GM23338 (cell line): ENCODE measurements around the gene DIS3L. TPM values are rescaled to one million over a fixed set of nuclear protein-coding genes. Genes with fewer than 3 reads are reported as not detected.

Experiments
- ATAC-seq: fragments of 200-7000 bp; cut with Tn5 transposase; 3 replicates; pipeline ENCODE4 v1.9.1; 2020
- DNase-seq: peaks from one replicate; pipeline ENCODE4 v3.0.0-alpha.2; 2015; ENCODE audit warnings: low spot score
- H2AFZ ChIP-seq: fragments of 200-600 bp; sonication (generic); 2 replicates; pipeline ENCODE4 v1.8.0; 2016; ENCODE audit warnings: antibody characterized with exemption, mild to moderate bottlenecking, moderate library complexity
- H3F3A ChIP-seq: fragments of 200-600 bp; sonication (generic); replicated peaks from 2 replicates; pipeline ENCODE4 v1.8.0; 2017; ENCODE audit warnings: antibody characterized with exemption, mixed run types, low read depth
- H3K27ac ChIP-seq: fragments of 200-600 bp; sonication (generic); 2 replicates; pipeline ENCODE4 v1.6.1; 2016; ENCODE audit warnings: low read depth
- H3K27me3 ChIP-seq: fragments of 200-600 bp; sonication (generic); 2 replicates; pipeline ENCODE4 v1.8.0; 2016; ENCODE audit warnings: mild to moderate bottlenecking, mixed run types, moderate library complexity; ENCODE audit not compliant: insufficient read depth
- H3K36me3 ChIP-seq: fragments of 200-600 bp; sonication (generic); 2 replicates; pipeline ENCODE4 v1.8.0; 2016; ENCODE audit warnings: mild to moderate bottlenecking; ENCODE audit not compliant: insufficient read depth
- H3K4me1 ChIP-seq: fragments of 200-600 bp; sonication (generic); 2 replicates; pipeline ENCODE4 v1.8.0; 2016; ENCODE audit warnings: mild to moderate bottlenecking, moderate library complexity; ENCODE audit not compliant: insufficient read depth
- H3K4me2 ChIP-seq: fragments of 200-600 bp; sonication (generic); 2 replicates; pipeline ENCODE4 v1.7.1; 2017; ENCODE audit warnings: mixed run types
- H3K4me3 ChIP-seq: fragments of 200-600 bp; sonication (generic); 2 replicates; pipeline ENCODE4 v1.6.1; 2016; ENCODE audit warnings: mixed run types
- H3K79me2 ChIP-seq: fragments of 200-600 bp; sonication (generic); replicated peaks from 2 replicates; pipeline ENCODE4 v1.8.0; 2017; ENCODE audit warnings: mild to moderate bottlenecking; ENCODE audit not compliant: insufficient read depth
- H3K9me2 ChIP-seq: fragments of 200-600 bp; sonication (generic); 2 replicates; pipeline ENCODE4 v1.8.0; 2017; ENCODE audit not compliant: insufficient read depth
- H4K20me1 ChIP-seq: fragments of 200-600 bp; sonication (generic); replicated peaks from 2 replicates; pipeline ENCODE4 v1.8.0; 2017; ENCODE audit warnings: mild to moderate bottlenecking; ENCODE audit not compliant: insufficient read depth
- H3K27ac Mint-ChIP-seq: 2 replicates; pipeline ENCODE4 v1.8.0; 2020; ENCODE audit warnings: inconsistent platforms, mild to moderate bottlenecking, moderate library complexity, mixed read lengths
- H3K27me3 Mint-ChIP-seq: 3 replicates; pipeline ENCODE4 v1.8.0; 2022; ENCODE audit warnings: low read depth, mild to moderate bottlenecking, moderate library complexity, mixed read lengths, inconsistent platforms; ENCODE audit not compliant: insufficient read depth, poor library complexity
- H3K36me3 Mint-ChIP-seq: 3 replicates; pipeline ENCODE4 v1.8.0; 2021; ENCODE audit warnings: low read depth, mild to moderate bottlenecking, inconsistent platforms, moderate library complexity, mixed read lengths
- H3K4me1 Mint-ChIP-seq: 3 replicates; pipeline ENCODE4 v1.8.0; 2020; ENCODE audit warnings: mild to moderate bottlenecking, inconsistent platforms, mixed read lengths
- H3K4me3 Mint-ChIP-seq: 3 replicates; pipeline ENCODE4 v1.8.0; 2021; ENCODE audit warnings: moderate library complexity, mild to moderate bottlenecking, inconsistent platforms, mixed read lengths
- H3K9me3 Mint-ChIP-seq: 3 replicates; pipeline ENCODE4 v1.8.0; 2020; ENCODE audit warnings: moderate library complexity, mild to moderate bottlenecking, inconsistent platforms, mixed read lengths
- EZH2phosphoT487 ChIP-seq: fragments of 200-600 bp; sonication (generic); IDR thresholded peaks from one replicate; pipeline ENCODE4 v1.8.1; 2018; ENCODE audit warnings: antibody characterized with exemption; ENCODE audit not compliant: unreplicated experiment
- POLR2AphosphoS5 ChIP-seq: IDR thresholded peaks from 2 replicates; pipeline ENCODE4 v1.6.1; 2016; ENCODE audit warnings: antibody characterized with exemption, low read depth
- ZNF114 ChIP-seq: fragments of 250-450 bp; sonication (Bioruptor Pico); IDR thresholded peaks from 2 replicates; pipeline ENCODE4 v1.5.0; 2020; ENCODE audit warnings: mild to moderate bottlenecking, moderate library complexity
- ZNF331 ChIP-seq: fragments of 250-450 bp; sonication (Bioruptor Pico); IDR thresholded peaks from 2 replicates; pipeline ENCODE4 v1.5.0; 2020; ENCODE audit warnings: low read depth, mild to moderate bottlenecking, moderate library complexity
- ZNF462 ChIP-seq: fragments of 250-450 bp; sonication (Bioruptor Pico); IDR thresholded peaks from 2 replicates; pipeline ENCODE4 v1.5.0; 2020; ENCODE audit warnings: mild to moderate bottlenecking, moderate library complexity
- polyA plus RNA-seq: library from polyadenylated mRNA; unstranded; fragments of >200 nt; fragmentation: Nextera tagmentation; extraction: Ambion mirVana; gene quantifications from 2 replicates; pipeline ENCODE4 v1.2.1, GENCODE V29; 2016
- total RNA-seq: library from RNA; depleted of rRNA; stranded (reverse); fragments of >200 nt; shearing (Covaris generic); gene quantifications from 2 replicates; pipeline ENCODE4 v1.2.3, GENCODE V29; 2014

Gene DIS3L
- total and polyA plus RNA-seq, 2 experiments from 2014 or later: 8.9 to 21.8 TPM

- TF ChIP-seq ZNF462 (CRISPR knock-in tag) (no peak), ZNF331 (CRISPR knock-in tag) (no peak), POLR2AphosphoS5 (no peak)
Measured at GRCh38 chr15:66296186-66296585, 2.8 kb downstream of the DIS3L start (continued).

- Histone ChIP-seq H3K27me3 (no peaks in the 10 kb centered on the region), H3K27ac (no peak overlapping the region), H3K79me2 (peaks cover 9% of the 10 kb centered on the region; the same call in 1 of the 2 replicates), H3K4me3 (no peak overlapping the region), H3K4me1 (peaks cover 30% of the 10 kb centered on the region), H3K4me2 (no peak overlapping the region), H3K9me2 (no peaks in the 10 kb centered on the region), H3F3A (no peaks in the 10 kb centered on the region; the same call in 1 of the 2 replicates), H2AFZ (no peak overlapping the region), H3K36me3 (no peaks in the 10 kb centered on the region), H4K20me1 (no peaks in the 10 kb centered on the region)
- DNase-seq (no peak), ATAC-seq (no peak)
- Mint-ChIP-seq H3K9me3 (no peaks in the 10 kb centered on the region; the same call in 2 of the 3 replicates), H3K27ac (peak overlapping the region; percentile 66; the same call in 1 of the 2 replicates), H3K4me3 (no peak overlapping the region), H3K27me3 (peaks cover 8% of the 10 kb centered on the region), H3K36me3 (peaks cover 6% of the 10 kb centered on the region; the same call in 2 of the 3 replicates), H3K4me1 (peaks cover 33% of the 10 kb centered on the region)
- TF ChIP-seq POLR2AphosphoS5 (no peak), ZNF114 (CRISPR knock-in tag) (no peak), ZNF462 (CRISPR knock-in tag) (no peak), EZH2phosphoT487 (no peak)
Measured at GRCh38 chr15:66298803-66299251, 5.5 kb downstream of the DIS3L start.
